ENCODE data around the gene RRP1B. TPM values are rescaled to one million over a fixed set of nuclear protein-coding genes. Genes with fewer than 3 reads are reported as not detected.

Gene RRP1B
- total and polyA plus RNA-seq, 2 of the 13 experiments (the other 11 are each of a cell fraction or from before 2014, with no cell fraction given) = 16.3 to 46.2 TPM

DNA sequence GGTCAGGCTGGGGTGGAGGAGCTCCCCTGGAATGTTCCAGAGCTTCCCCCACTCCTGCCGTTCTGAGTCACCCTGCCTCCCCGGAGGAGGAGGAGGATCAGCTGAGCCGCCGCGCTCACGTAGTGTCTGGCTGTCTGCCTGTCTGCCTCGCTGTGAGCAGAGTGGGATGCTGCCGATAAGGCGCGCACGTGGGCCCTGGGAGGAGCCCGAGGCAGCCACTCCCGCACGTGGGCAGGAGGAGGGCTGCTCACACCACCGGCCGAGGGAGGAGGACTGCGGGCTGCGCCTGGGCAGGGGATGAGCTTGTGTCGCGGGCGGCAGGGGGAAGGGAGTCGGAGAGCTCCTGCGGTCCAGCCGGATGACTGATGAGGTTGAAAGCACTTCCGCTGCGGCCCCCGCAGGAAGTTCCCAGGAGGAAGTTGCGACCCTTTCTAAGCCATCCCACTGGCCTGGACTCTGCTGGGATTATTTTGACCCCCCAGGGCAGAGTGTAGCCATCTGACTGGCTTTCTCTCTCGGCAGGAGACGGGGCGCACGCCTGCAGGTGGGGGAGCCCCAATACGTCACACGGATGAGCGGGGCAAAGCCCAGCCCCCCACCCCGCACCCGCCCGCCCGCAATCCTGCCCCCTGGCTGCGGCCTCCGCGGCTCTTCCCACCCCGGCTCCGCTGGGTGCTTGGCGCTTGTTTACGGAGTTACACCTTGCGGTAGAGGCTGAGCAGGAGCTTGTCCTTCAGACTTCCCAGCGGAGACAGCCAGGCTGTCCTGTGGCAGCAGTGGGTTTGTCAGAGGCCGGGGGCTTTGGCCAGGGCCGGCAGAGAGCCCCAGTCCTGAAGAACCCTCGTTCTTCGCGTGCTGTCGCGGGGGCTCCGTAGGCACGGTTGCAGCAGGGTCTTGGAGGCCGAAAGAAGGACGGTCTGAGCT is 69.4 kb downstream of the RRP1B start (continued):
- TF ChIP-seq, protein P1, sequence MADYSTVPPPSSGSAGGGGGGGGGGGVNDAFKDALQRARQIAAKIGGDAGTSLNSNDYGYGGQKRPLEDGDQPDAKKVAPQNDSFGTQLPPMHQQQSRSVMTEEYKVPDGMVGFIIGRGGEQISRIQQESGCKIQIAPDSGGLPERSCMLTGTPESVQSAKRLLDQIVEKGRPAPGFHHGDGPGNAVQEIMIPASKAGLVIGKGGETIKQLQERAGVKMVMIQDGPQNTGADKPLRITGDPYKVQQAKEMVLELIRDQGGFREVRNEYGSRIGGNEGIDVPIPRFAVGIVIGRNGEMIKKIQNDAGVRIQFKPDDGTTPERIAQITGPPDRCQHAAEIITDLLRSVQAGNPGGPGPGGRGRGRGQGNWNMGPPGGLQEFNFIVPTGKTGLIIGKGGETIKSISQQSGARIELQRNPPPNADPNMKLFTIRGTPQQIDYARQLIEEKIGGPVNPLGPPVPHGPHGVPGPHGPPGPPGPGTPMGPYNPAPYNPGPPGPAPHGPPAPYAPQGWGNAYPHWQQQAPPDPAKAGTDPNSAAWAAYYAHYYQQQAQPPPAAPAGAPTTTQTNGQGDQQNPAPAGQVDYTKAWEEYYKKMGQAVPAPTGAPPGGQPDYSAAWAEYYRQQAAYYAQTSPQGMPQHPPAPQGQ (CRISPR knock-in tag; IDR thresholded peaks at IDR 0.05; ENCODE audit: borderline replicate concordance) = no peak
- TF ChIP-seq ZNF468 (CRISPR knock-in tag; IDR thresholded peaks at IDR 0.05) = peak; percentile 54; the same call in 1 of the 2 replicates
- peak; percentile 84 for TF ChIP-seq XRCC5 (optimal IDR thresholded peaks at IDR 0.05; ENCODE audit: low read length)
- TF ChIP-seq, protein P2, sequence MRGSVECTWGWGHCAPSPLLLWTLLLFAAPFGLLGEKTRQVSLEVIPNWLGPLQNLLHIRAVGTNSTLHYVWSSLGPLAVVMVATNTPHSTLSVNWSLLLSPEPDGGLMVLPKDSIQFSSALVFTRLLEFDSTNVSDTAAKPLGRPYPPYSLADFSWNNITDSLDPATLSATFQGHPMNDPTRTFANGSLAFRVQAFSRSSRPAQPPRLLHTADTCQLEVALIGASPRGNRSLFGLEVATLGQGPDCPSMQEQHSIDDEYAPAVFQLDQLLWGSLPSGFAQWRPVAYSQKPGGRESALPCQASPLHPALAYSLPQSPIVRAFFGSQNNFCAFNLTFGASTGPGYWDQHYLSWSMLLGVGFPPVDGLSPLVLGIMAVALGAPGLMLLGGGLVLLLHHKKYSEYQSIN (CRISPR knock-in tag; IDR thresholded peaks at IDR 0.05; ENCODE audit: borderline replicate concordance) = no peak
- peak; percentile 90; the same call in 1 of the 2 replicates for TF ChIP-seq ZNF747 (CRISPR knock-in tag; IDR thresholded peaks at IDR 0.05; ENCODE audit: borderline replicate concordance)
- no peak for TF ChIP-seq ZFP41 (CRISPR knock-in tag; IDR thresholded peaks at IDR 0.05; ENCODE audit: borderline replicate concordance)
- no peak for TF ChIP-seq ISX (CRISPR knock-in tag; conservative IDR thresholded peaks at IDR 0.05)
- TF ChIP-seq, protein P3, sequence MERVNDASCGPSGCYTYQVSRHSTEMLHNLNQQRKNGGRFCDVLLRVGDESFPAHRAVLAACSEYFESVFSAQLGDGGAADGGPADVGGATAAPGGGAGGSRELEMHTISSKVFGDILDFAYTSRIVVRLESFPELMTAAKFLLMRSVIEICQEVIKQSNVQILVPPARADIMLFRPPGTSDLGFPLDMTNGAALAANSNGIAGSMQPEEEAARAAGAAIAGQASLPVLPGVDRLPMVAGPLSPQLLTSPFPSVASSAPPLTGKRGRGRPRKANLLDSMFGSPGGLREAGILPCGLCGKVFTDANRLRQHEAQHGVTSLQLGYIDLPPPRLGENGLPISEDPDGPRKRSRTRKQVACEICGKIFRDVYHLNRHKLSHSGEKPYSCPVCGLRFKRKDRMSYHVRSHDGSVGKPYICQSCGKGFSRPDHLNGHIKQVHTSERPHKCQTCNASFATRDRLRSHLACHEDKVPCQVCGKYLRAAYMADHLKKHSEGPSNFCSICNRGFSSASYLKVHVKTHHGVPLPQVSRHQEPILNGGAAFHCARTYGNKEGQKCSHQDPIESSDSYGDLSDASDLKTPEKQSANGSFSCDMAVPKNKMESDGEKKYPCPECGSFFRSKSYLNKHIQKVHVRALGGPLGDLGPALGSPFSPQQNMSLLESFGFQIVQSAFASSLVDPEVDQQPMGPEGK (CRISPR knock-in tag; IDR thresholded peaks at IDR 0.05) = peak; percentile 91
- no peak for TF ChIP-seq NFYC (CRISPR knock-in tag; IDR thresholded peaks at IDR 0.05)
- TF ChIP-seq ZNF564 (CRISPR knock-in tag; IDR thresholded peaks at IDR 0.05) = no peak; the same call in 1 of the 2 replicates
- TF ChIP-seq, protein P4, sequence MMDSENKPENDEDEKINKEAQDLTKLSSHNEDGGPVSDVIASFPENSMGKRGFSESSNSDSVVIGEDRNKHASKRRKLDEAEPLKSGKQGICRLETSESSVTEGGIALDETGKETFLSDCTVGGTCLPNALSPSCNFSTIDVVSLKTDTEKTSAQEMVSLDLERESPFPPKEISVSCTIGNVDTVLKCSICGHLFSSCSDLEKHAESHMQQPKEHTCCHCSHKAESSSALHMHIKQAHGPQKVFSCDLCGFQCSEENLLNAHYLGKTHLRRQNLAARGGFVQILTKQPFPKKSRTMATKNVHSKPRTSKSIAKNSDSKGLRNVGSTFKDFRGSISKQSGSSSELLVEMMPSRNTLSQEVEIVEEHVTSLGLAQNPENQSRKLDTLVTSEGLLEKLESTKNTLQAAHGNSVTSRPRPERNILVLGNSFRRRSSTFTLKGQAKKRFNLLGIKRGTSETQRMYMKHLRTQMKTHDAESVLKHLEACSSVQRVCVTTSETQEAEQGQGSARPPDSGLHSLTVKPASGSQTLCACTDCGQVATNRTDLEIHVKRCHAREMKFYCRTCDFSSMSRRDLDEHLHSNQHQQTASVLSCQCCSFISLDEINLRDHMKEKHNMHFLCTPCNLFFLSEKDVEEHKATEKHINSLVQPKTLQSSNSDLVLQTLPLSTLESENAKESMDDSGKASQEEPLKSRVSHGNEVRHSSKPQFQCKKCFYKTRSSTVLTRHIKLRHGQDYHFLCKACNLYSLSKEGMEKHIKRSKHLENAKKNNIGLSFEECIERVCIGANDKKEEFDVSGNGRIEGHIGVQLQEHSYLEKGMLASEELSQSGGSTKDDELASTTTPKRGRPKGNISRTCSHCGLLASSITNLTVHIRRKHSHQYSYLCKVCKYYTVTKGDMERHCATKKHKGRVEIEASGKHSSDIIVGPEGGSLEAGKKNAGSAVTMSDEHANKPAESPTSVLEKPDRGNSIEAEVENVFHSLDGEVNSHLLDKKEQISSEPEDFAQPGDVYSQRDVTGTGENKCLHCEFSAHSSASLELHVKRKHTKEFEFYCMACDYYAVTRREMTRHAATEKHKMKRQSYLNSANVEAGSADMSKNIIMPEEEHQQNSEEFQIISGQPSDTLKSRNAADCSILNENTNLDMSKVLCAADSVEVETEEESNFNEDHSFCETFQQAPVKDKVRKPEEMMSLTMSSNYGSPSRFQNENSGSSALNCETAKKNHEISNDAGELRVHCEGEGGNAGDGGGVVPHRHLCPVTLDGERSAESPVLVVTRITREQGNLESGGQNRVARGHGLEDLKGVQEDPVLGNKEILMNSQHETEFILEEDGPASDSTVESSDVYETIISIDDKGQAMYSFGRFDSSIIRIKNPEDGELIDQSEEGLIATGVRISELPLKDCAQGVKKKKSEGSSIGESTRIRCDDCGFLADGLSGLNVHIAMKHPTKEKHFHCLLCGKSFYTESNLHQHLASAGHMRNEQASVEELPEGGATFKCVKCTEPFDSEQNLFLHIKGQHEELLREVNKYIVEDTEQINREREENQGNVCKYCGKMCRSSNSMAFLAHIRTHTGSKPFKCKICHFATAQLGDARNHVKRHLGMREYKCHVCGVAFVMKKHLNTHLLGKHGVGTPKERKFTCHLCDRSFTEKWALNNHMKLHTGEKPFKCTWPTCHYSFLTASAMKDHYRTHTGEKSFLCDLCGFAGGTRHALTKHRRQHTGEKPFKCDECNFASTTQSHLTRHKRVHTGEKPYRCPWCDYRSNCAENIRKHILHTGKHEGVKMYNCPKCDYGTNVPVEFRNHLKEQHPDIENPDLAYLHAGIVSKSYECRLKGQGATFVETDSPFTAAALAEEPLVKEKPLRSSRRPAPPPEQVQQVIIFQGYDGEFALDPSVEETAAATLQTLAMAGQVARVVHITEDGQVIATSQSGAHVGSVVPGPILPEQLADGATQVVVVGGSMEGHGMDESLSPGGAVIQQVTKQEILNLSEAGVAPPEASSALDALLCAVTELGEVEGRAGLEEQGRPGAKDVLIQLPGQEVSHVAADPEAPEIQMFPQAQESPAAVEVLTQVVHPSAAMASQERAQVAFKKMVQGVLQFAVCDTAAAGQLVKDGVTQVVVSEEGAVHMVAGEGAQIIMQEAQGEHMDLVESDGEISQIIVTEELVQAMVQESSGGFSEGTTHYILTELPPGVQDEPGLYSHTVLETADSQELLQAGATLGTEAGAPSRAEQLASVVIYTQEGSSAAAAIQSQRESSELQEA (CRISPR knock-in tag; IDR thresholded peaks at IDR 0.05; ENCODE audit: not compliant biosample characterization) = no peak
